GM21576 (cell line): ENCODE data around the gene NOVA2.

Experiments
- ATAC-seq: cut with Tn5 transposase; IDR thresholded peaks from one replicate; pipeline ENCODE4 v1.9.1; 2021; ENCODE audit warnings: mild to moderate bottlenecking, moderate library complexity; ENCODE audit not compliant: unreplicated experiment

The NOVA2 gene

DNA sequence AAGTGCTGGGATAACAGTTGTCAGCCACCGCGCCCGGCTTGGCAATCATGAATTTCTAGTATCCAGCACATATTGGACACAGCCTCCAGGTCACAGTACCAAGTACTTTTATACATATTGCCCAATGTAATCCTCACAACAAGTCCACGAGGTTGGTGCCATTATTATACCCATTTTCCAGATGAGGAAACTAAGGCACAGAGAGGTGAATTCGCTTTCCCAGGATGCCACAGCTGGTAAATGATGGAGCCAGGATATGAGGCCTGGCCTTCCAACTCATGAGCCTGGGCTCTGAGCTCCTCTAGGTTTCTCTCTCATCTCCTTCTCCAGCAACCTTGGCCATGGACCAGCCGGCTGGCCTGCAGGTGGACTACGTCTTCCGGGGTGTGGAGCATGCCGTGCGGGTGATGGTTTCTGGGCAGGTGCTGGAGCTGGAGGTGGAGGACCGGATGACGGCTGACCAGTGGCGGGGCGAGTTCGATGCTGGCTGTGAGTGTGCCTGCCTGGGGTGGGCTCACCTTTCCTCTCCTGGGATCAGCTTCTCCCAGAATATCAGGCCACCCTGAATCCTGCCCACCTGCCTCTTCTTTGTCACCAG, 29.1 kb upstream of the NOVA2 start:
- no peak for ATAC-seq

DNA sequence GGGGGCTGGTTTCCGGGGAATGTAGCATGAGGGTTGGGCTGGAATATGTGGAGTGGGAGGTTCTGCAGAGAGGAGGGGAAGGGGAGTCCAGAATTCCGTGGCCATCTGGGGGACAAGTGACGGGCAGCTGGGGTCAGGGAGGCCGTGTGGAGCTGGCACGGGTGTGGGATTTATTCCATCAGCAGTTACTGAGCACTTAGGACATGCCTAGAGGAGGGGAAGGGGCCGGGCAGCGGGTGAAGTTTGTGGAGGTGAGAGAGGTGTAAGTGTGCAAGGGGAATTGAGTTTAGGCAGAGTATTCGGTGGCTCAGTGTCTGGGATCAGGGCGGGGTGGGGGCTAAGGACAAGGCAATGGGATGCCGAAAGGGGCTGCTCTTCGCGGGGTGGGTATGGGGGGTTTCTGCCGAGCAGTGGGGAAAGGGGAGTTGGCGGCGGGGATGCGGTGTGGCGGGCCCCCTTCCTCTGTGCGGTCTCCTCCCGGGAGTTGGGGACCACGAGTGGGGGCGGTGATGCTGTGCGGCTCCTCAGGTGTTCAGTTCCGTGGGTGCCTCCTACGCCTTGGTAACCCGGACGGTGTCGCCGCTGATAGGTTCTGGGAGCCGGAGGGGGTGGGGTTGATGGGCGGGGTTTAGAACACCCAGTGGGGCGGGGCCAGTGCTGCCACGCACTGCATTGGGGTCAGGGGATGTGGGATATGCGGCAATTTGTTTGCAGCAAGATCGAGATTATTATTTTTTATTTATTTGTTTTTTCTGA, 27.0 kb upstream of the NOVA2 start:
- no peak for ATAC-seq

- no peak for ATAC-seq
Observed at GRCh38 chr19:45999653-46000121, 26.0 kb upstream of the NOVA2 start.

GRCh38 chr19:45998834-45999233, 25.2 kb upstream of the NOVA2 start:
- ATAC-seq, result no peak

DNA sequence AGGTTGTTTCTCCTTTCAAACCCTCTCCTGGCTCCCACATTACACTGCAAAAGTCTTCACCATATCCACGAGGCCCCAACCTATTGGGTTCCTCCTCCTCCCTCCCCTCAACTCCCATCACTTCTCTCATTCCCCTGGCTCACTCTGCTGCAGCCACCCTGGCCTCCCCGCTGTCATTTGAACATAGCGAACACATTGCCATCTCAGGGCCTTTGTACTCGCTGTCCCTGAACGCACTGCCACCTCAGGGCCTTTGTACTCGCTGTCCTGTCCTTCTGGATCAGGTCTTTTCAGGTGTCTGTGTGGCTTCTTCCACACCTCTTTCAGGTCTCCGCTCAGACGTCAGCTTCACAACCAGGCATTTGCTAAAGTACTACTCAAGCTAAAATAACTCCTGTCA, 23.3 kb upstream of the NOVA2 start:
- no peak for ATAC-seq

DNA sequence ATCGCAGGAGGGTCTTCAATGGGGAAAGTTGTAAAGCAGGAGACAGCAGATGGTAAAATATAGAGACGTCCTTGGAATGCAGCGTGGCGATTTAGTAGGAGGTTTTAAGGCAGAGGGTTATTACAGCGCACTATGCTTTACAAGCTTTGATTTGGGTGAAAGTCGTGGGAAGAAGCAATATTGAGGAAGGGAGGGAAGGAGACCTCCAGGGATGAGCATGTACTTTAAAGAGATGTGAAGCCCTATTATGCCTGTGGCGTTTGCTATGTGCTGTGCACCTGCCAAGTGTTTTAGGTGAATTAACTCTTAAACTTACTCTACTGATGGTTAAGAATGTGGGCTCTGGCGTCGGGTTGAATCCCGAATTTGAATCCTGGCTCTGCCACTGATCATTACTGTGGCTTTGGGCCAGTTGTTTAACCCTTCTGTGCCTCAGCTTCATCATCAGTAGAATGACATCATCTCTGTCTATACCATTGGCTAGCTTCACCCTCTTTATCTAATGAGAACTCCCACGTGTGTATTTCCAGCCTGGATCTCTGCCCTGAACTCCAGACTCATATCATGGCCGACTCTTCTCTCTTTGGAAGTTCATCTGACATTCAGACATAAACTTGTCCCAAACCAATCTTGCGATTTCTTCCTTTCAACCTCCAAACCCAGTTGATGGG, 22.2 kb upstream of the NOVA2 start:
- ATAC-seq, result no peak

GRCh38 chr19:45994998-45995714, 21.5 kb upstream of the NOVA2 start, which contains the start of gene CCDC61:
CCDC61 (plus strand) TSS chr19:45995467; CDS start chr19:46003019, 7,552 bp downstream.
- peak; percentile 92 for ATAC-seq

GRCh38 chr19:45994456-45994997, 20.9 kb upstream of the NOVA2 start:
- peak; percentile 2 for ATAC-seq

DNA sequence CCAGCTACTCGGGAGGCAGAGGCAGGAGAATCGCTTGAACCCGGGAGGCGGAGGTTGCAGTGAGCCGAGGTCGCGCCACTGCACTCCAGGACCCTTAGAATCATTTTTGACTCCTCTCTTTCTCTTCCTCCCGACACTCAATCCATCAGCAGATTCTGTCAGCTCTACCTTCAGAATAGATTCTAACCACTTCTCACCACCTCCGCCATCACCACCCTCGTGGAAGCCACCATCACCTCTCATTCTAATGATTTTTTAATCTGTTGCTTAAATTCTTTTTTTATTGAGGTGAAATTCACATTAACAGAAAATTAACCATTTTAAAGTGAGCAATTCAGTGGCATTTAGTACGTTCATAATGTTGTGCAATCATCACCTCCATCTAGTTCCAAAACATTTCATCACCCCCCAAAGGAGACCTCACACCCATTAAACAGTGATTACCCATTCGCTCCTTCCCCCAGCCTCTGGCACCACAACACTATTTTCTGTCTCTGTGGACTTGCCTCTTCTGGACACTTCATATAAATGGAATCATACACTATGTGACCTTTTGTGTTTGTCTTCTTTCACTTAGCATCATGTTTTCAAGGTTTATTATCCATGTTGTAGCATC, 16.6 kb upstream of the NOVA2 start:
- no peak for ATAC-seq

GRCh38 chr19:45985321-45985720, 11.7 kb upstream of the NOVA2 start:
- no peak for ATAC-seq

- ATAC-seq, result no peak
Observed at GRCh38 chr19:45981350-45981749, 7.7 kb upstream of the NOVA2 start.

- ATAC-seq, result no peak
Observed at GRCh38 chr19:45978156-45978555, 4.5 kb upstream of the NOVA2 start.

DNA sequence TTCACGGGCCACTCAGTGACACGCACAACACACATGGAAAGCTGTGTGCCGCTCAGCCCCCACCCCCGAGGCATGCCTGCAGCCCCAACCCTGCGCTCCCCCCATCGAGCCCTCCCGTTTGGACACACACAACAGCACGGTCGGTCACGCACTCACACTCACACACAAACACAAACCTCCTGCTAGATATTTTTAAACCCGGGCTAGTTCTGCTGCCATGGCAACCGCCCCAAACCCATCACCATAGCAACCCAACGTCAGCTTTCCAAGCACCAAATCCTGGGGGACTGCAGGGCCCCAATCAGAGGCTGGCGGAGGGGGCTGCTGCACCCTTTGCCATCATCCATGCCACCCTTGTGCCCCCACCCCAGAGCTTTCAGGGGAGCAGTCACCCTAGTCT, 2.5 kb upstream of the NOVA2 start:
- ATAC-seq, result no peak

DNA sequence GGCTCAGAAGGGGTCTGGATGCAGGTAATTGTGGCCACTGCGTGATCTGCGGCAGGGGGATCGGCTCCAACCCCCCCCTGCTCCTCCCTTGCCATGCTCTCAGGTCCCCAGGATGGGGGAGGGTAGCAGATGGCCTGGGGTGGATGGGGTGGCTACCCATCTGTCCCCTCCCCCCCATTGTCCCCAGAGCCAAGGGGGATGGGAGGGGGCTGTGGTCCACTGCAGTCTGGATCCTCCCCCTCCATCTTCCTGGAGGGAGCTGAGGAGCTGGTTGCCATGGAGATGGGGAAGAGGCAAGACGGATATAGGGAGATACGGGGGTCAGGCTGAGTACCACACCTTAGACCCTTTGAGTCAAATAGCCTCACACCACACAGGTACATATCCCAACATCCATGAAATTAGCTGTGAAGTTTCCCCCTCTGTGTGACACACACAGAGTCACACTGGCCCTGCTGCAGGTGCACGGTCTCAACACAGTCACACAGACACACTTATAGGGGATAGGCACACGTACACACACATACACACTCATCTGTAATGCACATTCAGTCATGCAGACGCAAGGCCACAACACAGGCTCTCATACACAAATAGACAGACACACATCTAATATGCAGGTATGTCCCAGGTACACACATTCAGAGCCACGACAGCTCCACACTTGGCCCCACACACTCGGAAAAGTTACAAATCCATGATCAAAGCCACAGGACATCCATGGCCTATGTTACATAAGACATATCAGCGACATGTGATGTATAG, 1.8 kb upstream of the NOVA2 start:
- ATAC-seq, result no peak

DNA sequence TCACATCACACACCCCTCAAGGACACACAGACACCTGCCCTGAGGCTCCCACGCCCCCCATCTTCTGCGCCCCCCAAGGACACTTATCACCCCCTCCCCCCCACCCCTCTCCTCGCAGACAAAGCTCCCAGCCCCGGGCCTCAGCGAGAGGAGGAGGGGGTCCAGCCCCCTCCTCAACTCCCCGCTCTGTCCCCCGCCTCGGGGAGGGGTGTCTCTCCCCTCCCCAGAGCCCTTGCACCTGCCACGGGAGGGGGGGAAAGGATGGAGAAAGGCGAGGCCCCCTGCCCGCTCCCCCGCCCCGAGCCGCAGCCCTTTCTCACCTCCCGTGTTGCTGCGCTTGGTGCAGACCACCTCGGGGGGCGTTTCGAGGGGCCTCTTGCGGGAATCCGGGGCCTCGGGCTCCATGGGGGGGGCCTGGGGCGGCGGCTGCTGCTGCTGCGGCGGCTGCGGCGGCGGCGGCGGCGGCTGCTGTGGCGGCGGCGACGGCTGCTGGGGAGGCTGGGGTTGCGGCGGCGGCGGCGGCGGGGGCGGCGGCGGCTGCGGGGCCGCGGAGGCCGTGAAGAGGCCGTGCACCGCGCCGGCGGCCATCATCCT, 621 bp downstream of the NOVA2 start:
- ATAC-seq, result no peak

DNA sequence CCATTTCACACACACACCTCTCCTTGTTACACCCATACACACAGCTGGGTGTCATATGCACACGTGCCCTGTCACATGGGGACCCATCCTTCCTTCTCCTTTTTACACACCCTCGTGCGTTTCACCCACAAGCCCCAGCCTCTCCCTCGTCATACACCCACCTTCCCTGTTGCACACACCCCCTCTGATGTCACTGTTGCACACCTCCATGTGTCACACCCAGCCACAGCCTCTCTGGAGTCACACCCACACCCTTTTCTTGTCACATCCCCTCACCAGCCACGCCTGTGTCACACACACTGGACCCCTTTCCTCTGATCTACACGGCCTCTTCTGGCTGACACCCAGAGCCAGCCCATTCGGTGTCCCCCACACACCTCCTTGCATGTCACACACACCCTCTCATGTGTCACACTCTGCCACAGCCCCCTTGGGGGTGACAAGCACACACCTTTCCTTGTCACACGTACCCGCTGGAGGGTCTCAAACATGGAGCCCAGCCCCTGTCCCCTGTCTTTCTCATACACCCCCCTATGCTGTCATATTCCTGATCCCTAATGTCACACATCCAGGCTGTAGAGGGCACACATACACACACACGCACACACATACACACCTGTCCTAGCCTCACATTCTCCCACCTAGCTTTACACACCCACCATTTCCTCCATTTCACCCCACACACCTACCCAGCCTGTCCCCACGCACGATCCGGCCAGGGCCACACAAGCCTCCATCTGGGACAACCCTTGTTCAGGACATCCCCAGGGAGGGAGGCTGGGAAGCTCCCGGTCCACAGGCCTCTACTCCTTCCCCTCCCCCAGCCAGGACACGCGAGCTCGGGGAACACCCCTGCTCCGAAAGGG, 1.4 kb downstream of the NOVA2 start:
- no peak for ATAC-seq

DNA sequence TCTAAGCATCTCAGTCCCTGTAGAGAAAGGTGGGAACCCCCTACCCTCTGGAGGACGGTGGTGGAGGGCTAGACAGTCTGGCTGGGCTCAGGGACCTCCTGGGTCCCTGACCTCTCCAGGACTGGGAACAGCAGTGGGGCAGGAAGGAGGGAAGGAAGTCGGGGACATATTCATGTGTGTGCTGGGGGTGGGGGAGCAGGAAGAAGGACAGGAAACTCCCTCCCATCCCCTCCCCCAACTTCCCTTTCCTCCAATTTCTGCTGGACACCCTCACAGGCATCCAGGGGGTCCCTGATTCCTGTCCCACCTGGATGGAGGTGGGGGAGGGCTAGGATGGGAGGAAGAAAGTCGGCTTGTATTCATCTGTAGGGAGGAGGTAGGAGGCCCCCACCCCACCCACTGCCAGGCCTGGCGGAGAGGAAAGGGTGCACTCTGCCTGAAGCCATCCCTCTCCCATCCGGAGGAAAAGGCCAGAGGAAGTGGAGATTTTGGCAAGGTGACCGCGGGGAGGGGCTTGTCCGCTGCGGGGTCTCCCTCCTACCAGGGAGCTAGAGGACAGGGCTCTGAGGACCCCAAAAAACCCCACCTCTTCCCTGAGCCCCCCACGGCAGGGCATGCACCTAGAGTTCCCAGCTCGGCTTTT, 2.3 kb downstream of the NOVA2 start:
- ATAC-seq, result no peak

DNA sequence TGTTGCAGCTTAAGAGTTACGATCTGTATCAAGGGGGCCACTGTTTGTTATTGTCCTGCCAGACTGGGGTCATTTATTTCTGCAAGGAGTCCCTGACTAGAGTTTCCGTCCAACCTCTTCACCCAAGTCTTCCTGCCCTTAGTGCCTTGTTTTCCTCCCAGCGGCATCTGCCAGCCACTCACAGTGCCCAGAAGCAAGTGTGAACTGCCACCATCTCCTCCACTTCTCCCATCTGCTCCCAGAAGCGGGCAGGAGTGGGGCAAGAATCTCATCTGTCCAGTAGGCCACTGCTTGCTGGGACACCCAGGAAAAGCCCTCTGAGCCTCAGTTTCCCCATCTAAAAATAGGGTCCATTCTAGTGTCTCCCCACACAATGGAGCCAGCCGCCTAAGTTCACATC, 4.0 kb downstream of the NOVA2 start:
- no peak for ATAC-seq
